ENCODE results near the gene MOB3A.

The MOB3A gene

GRCh38 chr19:2081873-2082810, 14.0 kb downstream of the MOB3A start:
- DNase-seq (ENCODE audit: low read depth in 2 of 2): no peak

- no peak for DNase-seq (ENCODE audit: low read depth in 2 of 2)
Observed at GRCh38 chr19:2080336-2080988, 15.7 kb downstream of the MOB3A start.

- no peak for DNase-seq (ENCODE audit: low read depth in 2 of 2)
Observed at GRCh38 chr19:2079865-2080301, 16.2 kb downstream of the MOB3A start.

- no peak for DNase-seq (ENCODE audit: low read depth in 2 of 2)
Observed at GRCh38 chr19:2079076-2079864, 16.9 kb downstream of the MOB3A start.

- DNase-seq (ENCODE audit: low read depth in 2 of 2): no peak
Observed at GRCh38 chr19:2077833-2078619, 18.1 kb downstream of the MOB3A start.

GRCh38 chr19:2077398-2077797, 18.7 kb downstream of the MOB3A start:
- DNase-seq (ENCODE audit: low read depth in 2 of 2): no peak

- DNase-seq (ENCODE audit: low read depth in 2 of 2): no peak
Observed at GRCh38 chr19:2076526-2076944, 19.6 kb downstream of the MOB3A start.

GRCh38 chr19:2072757-2073551, 23.2 kb downstream of the MOB3A start:
- DNase-seq (ENCODE audit: low read depth in 2 of 2): no peak

- no peak for DNase-seq (ENCODE audit: low read depth in 2 of 2)
Observed at GRCh38 chr19:2070986-2071673, 25.0 kb downstream of the MOB3A start.

GRCh38 chr19:2070436-2070827, 25.7 kb downstream of the MOB3A start:
- DNase-seq (ENCODE audit: low read depth in 2 of 2): no peak

- DNase-seq (ENCODE audit: low read depth in 2 of 2): no peak
Observed at GRCh38 chr19:2064788-2065524, 31.2 kb downstream of the MOB3A start.

- no peak for DNase-seq (ENCODE audit: low read depth in 2 of 2)
Observed at GRCh38 chr19:2064395-2064787, 31.7 kb downstream of the MOB3A start.

GRCh38 chr19:2063824-2064223, 32.3 kb downstream of the MOB3A start:
- no peak for DNase-seq (ENCODE audit: low read depth in 2 of 2)

- DNase-seq (ENCODE audit: low read depth in 2 of 2): no peak
Observed at GRCh38 chr19:2062770-2063169, 33.4 kb downstream of the MOB3A start.

GRCh38 chr19:2062389-2062729, 33.8 kb downstream of the MOB3A start:
- no peak for DNase-seq (ENCODE audit: low read depth in 2 of 2)

GRCh38 chr19:2061495-2062388, 34.4 kb downstream of the MOB3A start:
- DNase-seq (ENCODE audit: low read depth in 2 of 2): peak; percentile 99

GRCh38 chr19:2060884-2061494, 35.1 kb downstream of the MOB3A start:
- no peak for DNase-seq (ENCODE audit: low read depth in 2 of 2)

Measured in stimulated activated CD4-positive, alpha-beta T cell treated with anti-CD3 and anti-CD28 coated beads, Interleukin-1b, Interleukin-23, amount 100 ng/mL, for 4 hours (primary cell).